ENCODE data around the gene TMEM186.

DNA sequence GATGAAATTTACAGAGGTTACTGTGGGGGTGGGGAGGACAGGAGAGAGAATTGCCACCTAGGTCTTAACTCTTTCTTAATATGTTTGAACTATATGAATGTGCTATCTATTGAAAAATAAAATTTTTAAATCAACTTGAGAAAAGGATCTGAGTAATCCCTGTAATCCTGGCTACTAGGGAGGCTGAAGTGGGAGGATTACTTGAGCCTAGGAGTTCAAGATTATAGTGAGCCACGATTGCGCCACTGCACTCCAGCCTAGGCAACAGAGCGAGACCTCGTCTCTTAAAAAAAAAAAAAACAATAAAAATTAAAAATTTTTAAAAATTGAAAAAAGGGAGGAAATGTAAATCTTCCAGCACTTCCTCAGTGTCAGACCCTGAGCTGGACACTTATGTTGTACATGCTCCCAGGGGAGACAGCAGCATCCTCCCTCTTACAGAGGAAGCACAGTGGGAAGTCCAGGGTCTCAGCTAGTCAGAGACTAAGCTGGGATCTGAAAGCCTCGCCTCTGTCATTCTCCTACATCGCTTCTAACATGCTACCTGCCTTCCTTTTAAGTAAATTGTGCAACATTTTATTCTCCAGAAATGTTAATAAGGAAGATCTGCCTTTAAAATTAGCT, 22.1 kb upstream of the TMEM186 start:
- TF ChIP-seq, protein P1, sequence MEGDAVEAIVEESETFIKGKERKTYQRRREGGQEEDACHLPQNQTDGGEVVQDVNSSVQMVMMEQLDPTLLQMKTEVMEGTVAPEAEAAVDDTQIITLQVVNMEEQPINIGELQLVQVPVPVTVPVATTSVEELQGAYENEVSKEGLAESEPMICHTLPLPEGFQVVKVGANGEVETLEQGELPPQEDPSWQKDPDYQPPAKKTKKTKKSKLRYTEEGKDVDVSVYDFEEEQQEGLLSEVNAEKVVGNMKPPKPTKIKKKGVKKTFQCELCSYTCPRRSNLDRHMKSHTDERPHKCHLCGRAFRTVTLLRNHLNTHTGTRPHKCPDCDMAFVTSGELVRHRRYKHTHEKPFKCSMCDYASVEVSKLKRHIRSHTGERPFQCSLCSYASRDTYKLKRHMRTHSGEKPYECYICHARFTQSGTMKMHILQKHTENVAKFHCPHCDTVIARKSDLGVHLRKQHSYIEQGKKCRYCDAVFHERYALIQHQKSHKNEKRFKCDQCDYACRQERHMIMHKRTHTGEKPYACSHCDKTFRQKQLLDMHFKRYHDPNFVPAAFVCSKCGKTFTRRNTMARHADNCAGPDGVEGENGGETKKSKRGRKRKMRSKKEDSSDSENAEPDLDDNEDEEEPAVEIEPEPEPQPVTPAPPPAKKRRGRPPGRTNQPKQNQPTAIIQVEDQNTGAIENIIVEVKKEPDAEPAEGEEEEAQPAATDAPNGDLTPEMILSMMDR (IDR thresholded peaks at IDR 0.05; ENCODE audit: control extremely low read depth in 1 of 3, insufficient read depth in 1 of 3, low read depth in 1 of 3, low read length in 3 of 3), result no peak
- TF ChIP-seq RXRA (IDR thresholded peaks at IDR 0.05; ENCODE audit: insufficient read depth, low read depth, low read length), result no peak
- TF ChIP-seq, protein P2, sequence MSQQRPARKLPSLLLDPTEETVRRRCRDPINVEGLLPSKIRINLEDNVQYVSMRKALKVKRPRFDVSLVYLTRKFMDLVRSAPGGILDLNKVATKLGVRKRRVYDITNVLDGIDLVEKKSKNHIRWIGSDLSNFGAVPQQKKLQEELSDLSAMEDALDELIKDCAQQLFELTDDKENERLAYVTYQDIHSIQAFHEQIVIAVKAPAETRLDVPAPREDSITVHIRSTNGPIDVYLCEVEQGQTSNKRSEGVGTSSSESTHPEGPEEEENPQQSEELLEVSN (IDR thresholded peaks at IDR 0.05), result no peak

All from H1 (cell line).